CD14-positive monocyte (primary cell): ENCODE data around the gene LHFPL3. TPM values are rescaled to one million over a fixed set of nuclear protein-coding genes. Genes with fewer than 3 reads are reported as not detected.

Source experiments
- DNase-seq, 3 donors: peaks; one replicate each; pipeline ENCODE4 v3.0.0-alpha.2; 2011 to 2022
- H2AFZ ChIP-seq: 2 replicates; pipeline ENCODE4 v1.6.0; 2012; ENCODE audit warnings: mild to moderate bottlenecking, low read depth, low read length, inconsistent platforms; ENCODE audit not compliant: insufficient read depth, poor library complexity, severe bottlenecking
- H3K27ac ChIP-seq, 2 donors: 1 replicate in 1 of 2; 2 replicates in 1 of 2; pipeline ENCODE4 v1.5.1; 2012 to 2013; ENCODE audit warnings: low read length in 2 of 2, control low read depth in 1 of 2, inconsistent platforms in 1 of 2, low read depth in 1 of 2, mild to moderate bottlenecking in 1 of 2
- H3K27me3 ChIP-seq, 2 donors: one replicate each; pipeline versions ENCODE4 v1.6.0 to v1.6.1; 2011 to 2013; ENCODE audit warnings: low read length in 2 of 2; ENCODE audit not compliant: control insufficient read depth in 2 of 2, insufficient read depth in 2 of 2
- H3K36me3 ChIP-seq, 2 donors: replicated peaks in 1 of 2; 1 replicate in 1 of 2; 2 replicates in 1 of 2; pipeline versions ENCODE4 v1.5.1 to v1.6.1; 2012 to 2013; ENCODE audit warnings: low read length in 2 of 2, control low read depth in 1 of 2, inconsistent platforms in 1 of 2, mild to moderate bottlenecking in 1 of 2; ENCODE audit not compliant: insufficient read depth in 2 of 2, control insufficient read depth in 1 of 2
- H3K4me1 ChIP-seq, 2 donors: 1 replicate in 1 of 2; 2 replicates in 1 of 2; pipeline versions ENCODE4 v1.5.1 to v1.6.1; 2012 to 2013; ENCODE audit warnings: low read length in 2 of 2, control low read depth in 1 of 2, inconsistent platforms in 1 of 2, mild to moderate bottlenecking in 1 of 2, moderate library complexity in 1 of 2; ENCODE audit not compliant: insufficient read depth in 2 of 2, control insufficient read depth in 1 of 2
- H3K4me2 ChIP-seq: replicated peaks from 2 replicates; pipeline ENCODE3; 2012; ENCODE audit warnings: low read length, moderate library complexity, mild to moderate bottlenecking; ENCODE audit not compliant: poor library complexity, severe bottlenecking; ENCODE audit errors: extremely low read depth
- H3K4me3 ChIP-seq, 3 experiments: fragments of 200-600 bp in 1 of 3; sonication (generic) in 1 of 3; replicated peaks in 1 of 3; 1 replicate in 2 of 3; 2 replicates in 1 of 3; pipeline ENCODE4 v1.5.1; 2011 to 2013; ENCODE audit warnings: low read length in 3 of 3, mild to moderate bottlenecking in 3 of 3, control low read depth in 2 of 3, low read depth in 2 of 3, inconsistent platforms in 1 of 3, moderate library complexity in 1 of 3
- H3K79me2 ChIP-seq: 2 replicates; pipeline ENCODE4 v1.6.0; 2012; ENCODE audit warnings: mild to moderate bottlenecking, control low read depth, inconsistent platforms, low read length, moderate library complexity; ENCODE audit not compliant: insufficient read depth
- H3K9ac ChIP-seq: 2 replicates; pipeline ENCODE4 v1.6.0; 2017; ENCODE audit warnings: low read length, mild to moderate bottlenecking; ENCODE audit not compliant: insufficient read depth, poor library complexity, severe bottlenecking
- H3K9me3 ChIP-seq, 2 donors: replicated peaks in 1 of 2; 1 replicate in 1 of 2; 2 replicates in 1 of 2; pipeline versions ENCODE4 v1.5.1 to v1.6.1; 2012 to 2013; ENCODE audit warnings: low read length in 2 of 2, control low read depth in 1 of 2; ENCODE audit not compliant: control insufficient read depth in 1 of 2, insufficient read depth in 1 of 2
- H4K20me1 ChIP-seq: 2 replicates; pipeline ENCODE4 v1.6.0; 2012; ENCODE audit warnings: mild to moderate bottlenecking, low read length, control low read depth, moderate library complexity; ENCODE audit not compliant: insufficient read depth
- H3K27ac Mint-ChIP-seq, 7 donors: one replicate each; pipeline ENCODE4 v1.8.0; 2020; ENCODE audit warnings: mild to moderate bottlenecking in 7 of 7, mixed read lengths in 7 of 7, moderate library complexity in 6 of 7, inconsistent platforms in 2 of 7
- H3K27me3 Mint-ChIP-seq, 3 donors: one replicate each; pipeline ENCODE4 v1.8.0; 2021 to 2022; ENCODE audit warnings: low read depth in 3 of 3, mild to moderate bottlenecking in 3 of 3, mixed read lengths in 3 of 3, moderate library complexity in 3 of 3, inconsistent platforms in 1 of 3
- H3K36me3 Mint-ChIP-seq, 2 donors: one replicate each; pipeline ENCODE4 v1.8.0; 2020; ENCODE audit warnings: mixed read lengths in 2 of 2, inconsistent platforms in 1 of 2, mild to moderate bottlenecking in 1 of 2
- H3K4me1 Mint-ChIP-seq: one replicate; pipeline ENCODE4 v1.8.0; 2020; ENCODE audit warnings: mild to moderate bottlenecking, mixed read lengths
- H3K4me3 Mint-ChIP-seq, 2 donors: one replicate each; pipeline ENCODE4 v1.8.0; 2020; ENCODE audit warnings: mild to moderate bottlenecking in 2 of 2, mixed read lengths in 2 of 2, moderate library complexity in 1 of 2
- H3K9me3 Mint-ChIP-seq, 7 donors: one replicate each; pipeline ENCODE4 v1.8.0; 2020 to 2022; ENCODE audit warnings: mixed read lengths in 7 of 7, mild to moderate bottlenecking in 6 of 7, moderate library complexity in 6 of 7, inconsistent platforms in 2 of 7
- CTCF ChIP-seq: fragments of 200-600 bp; IDR thresholded peaks from one replicate; pipeline ENCODE4 v1.8.0; 2022; ENCODE audit warnings: antibody characterized with exemption, mild to moderate bottlenecking
- WGBS: methylation state at CpG from one replicate; pipeline ENCODE4 v1.1.5; 2013; ENCODE audit warnings: missing lambda C conversion rate; ENCODE audit not compliant: insufficient coverage; 5-methylcytosine and 5-hydroxymethylcytosine counted together
- intact Hi-C, 2 donors: fragments of 100-400 bp; cut with micrococcal nuclease; formaldehyde crosslinking; loops; one replicate each; pipeline versions ENCODE4 v1.15.0 to v1.15.1; 2023
- polyA plus RNA-seq, 3 donors: library from polyadenylated mRNA; depleted of rRNA in 1 of 3; unstranded in 2 of 3; stranded (reverse) in 1 of 3; fragments of 300-500 nt in 2 of 3; fragments of >200 nt in 1 of 3; fragmentation: Illumina TruSeq in 2 of 3; gene quantifications; 1 replicate in 2 of 3; 2 replicates in 1 of 3; pipeline ENCODE4 v1.2.3, GENCODE V29; 2012 to 2021

Gene LHFPL3
- polyA plus RNA-seq, 3 donors, result not detected

DNA sequence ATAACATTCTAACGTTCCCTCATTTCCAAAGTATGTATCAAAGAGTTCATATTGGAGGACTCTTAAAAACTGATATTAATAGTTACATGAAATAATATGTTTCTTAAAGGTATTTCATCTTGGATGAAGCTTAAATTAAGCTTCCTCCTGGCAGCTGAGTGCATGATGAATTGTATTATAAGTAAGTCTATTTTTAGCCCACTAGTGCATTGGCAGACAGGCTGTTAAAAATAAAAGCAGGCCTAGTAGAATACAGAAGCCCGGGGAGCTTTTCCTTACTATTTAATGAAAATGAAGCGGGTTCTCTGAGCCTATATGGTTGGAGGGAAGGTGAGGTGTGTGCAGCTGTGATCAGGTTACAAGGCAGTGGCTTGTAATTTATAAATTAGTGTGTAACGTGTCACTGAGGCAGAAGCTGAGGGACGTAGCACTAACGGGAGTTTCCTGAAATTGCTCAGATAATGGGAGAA lies 554.9 kb downstream of the LHFPL3 start:
- Histone ChIP-seq H3K4me2 (peak overlapping the region; percentile 66), H3K27ac (no peak overlapping the region), H3K9ac (no peak overlapping the region), H4K20me1 (no peaks in the 10 kb centered on the region), H3K79me2 (no peaks in the 10 kb centered on the region), H3K36me3 (no peaks in the 10 kb centered on the region), H3K9me3 (peaks cover 0 to 8% of the 10 kb centered on the region in 2 donors), H2AFZ (peak overlapping the region; percentile 19), H3K4me3 (peak overlapping the region in 1 of 3 experiments; percentile 65), H3K27me3 (no peaks in the 10 kb centered on the region), H3K4me1 (peaks cover 6 to 12% of the 10 kb centered on the region in 2 donors)
- Mint-ChIP-seq H3K4me3 (peak overlapping the region in 1 of 2 donors; percentile 63), H3K36me3 (no peaks in the 10 kb centered on the region), H3K27me3 (peaks cover 0 to 2% (median 2%) of the 10 kb centered on the region in 3 donors), H3K27ac (no peak overlapping the region), H3K9me3 (peaks cover 2 to 18% (median 9%) of the 10 kb centered on the region in 7 donors), H3K4me1 (peaks cover 10% of the 10 kb centered on the region)
- WGBS, result 36% methylated on average over 5 of the region's 6 CpGs
- TF ChIP-seq CTCF, result no peak
- DNase-seq, result no peak
- intact Hi-C loops, result loop anchor here in 1 of 2 donors (1.0 kb wide), 1 partner anchor 35 kb away; no protein-coding TSS in a partner anchor

- Histone ChIP-seq H3K27ac (peak overlapping the region in 1 of 2 donors; percentile 35), H3K36me3 (no peaks in the 10 kb centered on the region), H3K4me3 (peak overlapping the region in 2 of 3 experiments; percentile 49 to 65), H3K9ac (peak overlapping the region; percentile 28), H2AFZ (peak overlapping the region; percentile 65), H4K20me1 (no peaks in the 10 kb centered on the region), H3K4me1 (peaks cover 6 to 12% of the 10 kb centered on the region in 2 donors), H3K9me3 (peaks cover 0 to 8% of the 10 kb centered on the region in 2 donors), H3K79me2 (no peaks in the 10 kb centered on the region), H3K27me3 (no peaks in the 10 kb centered on the region), H3K4me2 (peak overlapping the region; percentile 66)
- Mint-ChIP-seq H3K27ac (peak overlapping the region in 5 of 7 donors; percentile 52 to 86 (median 76)), H3K27me3 (peaks cover 0 to 4% (median 2%) of the 10 kb centered on the region in 3 donors), H3K4me1 (peaks cover 10% of the 10 kb centered on the region), H3K9me3 (peaks cover 2 to 18% (median 9%) of the 10 kb centered on the region in 7 donors), H3K36me3 (no peaks in the 10 kb centered on the region), H3K4me3 (peak overlapping the region; percentile 63 to 64)
- 18% methylated on average over 4 of the region's 17 CpGs for WGBS
- peak; percentile 80 to 83 (median 81) for DNase-seq
- TF ChIP-seq CTCF, result peak; percentile 94
- intact Hi-C loops, result loop anchor here (1.0 to 2.0 kb wide), 2 partner anchors 34 to 35 kb away; no protein-coding TSS in a partner anchor
Observed at GRCh38 chr7:104883718-104884452, 555.5 kb downstream of the LHFPL3 start.
